GM12873 (cell line): ENCODE data around the gene SSBP4.

Experiments used
- CTCF ChIP-seq: IDR thresholded peaks from 2 replicates; pipeline ENCODE4 v1.5.1; 2012; ENCODE audit warnings: low read depth, mild to moderate bottlenecking, moderate library complexity, low read length, control low read depth; ENCODE audit not compliant: insufficient read depth; ENCODE audit errors: missing control alignments

SSBP4 gene

GRCh38 chr19:18424890-18425514, 5.8 kb downstream of the SSBP4 start:
- no peak for TF ChIP-seq CTCF

GRCh38 chr19:18425515-18426415, 6.6 kb downstream of the SSBP4 start:
- no peak for TF ChIP-seq CTCF

- TF ChIP-seq CTCF: no peak
These were observed 7.2 kb downstream of the SSBP4 start for GRCh38 chr19:18426416-18426767.

GRCh38 chr19:18427080-18427742, 8.0 kb downstream of the SSBP4 start:
- no peak for TF ChIP-seq CTCF

- TF ChIP-seq CTCF: no peak
These were observed 8.5 kb downstream of the SSBP4 start for GRCh38 chr19:18427743-18428113.

- no peak for TF ChIP-seq CTCF
These were observed 9.1 kb downstream of the SSBP4 start for GRCh38 chr19:18428173-18428786.
